Activated naive CD8-positive, alpha-beta T cell treated with anti-CD3 and anti-CD28 coated beads, Interleukin-2, amount 50 U/mL, for 16 hours (primary cell): ENCODE results near the gene GIMAP1.

Experiments
- DNase-seq: peaks from one replicate; pipeline ENCODE4 v3.0.0-alpha.2; 2020; ENCODE audit warnings: low read depth, low spot score

The GIMAP1 gene

GRCh38 chr7:150748376-150748775 lies 32.0 kb downstream of the GIMAP1 start:
- no peak for DNase-seq

- no peak for DNase-seq
Observed at GRCh38 chr7:150751702-150752101, 35.3 kb downstream of the GIMAP1 start.

GRCh38 chr7:150753239-150753638 lies 36.8 kb downstream of the GIMAP1 start:
- DNase-seq = no peak

- no peak for DNase-seq
Observed at GRCh38 chr7:150753826-150754603, 37.6 kb downstream of the GIMAP1 start.

GRCh38 chr7:150754951-150755350 lies 38.5 kb downstream of the GIMAP1 start:
- no peak for DNase-seq

- DNase-seq = peak; percentile 42
Observed at GRCh38 chr7:150755473-150756099, 39.2 kb downstream of the GIMAP1 start.

- DNase-seq = no peak
Observed at GRCh38 chr7:150756166-150756565, 39.8 kb downstream of the GIMAP1 start.

- no peak for DNase-seq
Observed at GRCh38 chr7:150756858-150757257, 40.4 kb downstream of the GIMAP1 start.

GRCh38 chr7:150759479-150759878 lies 43.1 kb downstream of the GIMAP1 start:
- DNase-seq = no peak

- no peak for DNase-seq
Observed at GRCh38 chr7:150766334-150766709, 49.9 kb downstream of the GIMAP1 start.

GRCh38 chr7:150769768-150770167 lies 53.4 kb downstream of the GIMAP1 start:
- DNase-seq = no peak
